Mucosa of gallbladder (tissue), 1 donor: Measurements from ENCODE around the gene TOR3A. TPM values are rescaled to one million over a fixed set of nuclear protein-coding genes. Genes with fewer than 3 reads are reported as not detected.
"Not testable (repeated sequence)": the region's sequence is repeated elsewhere in the genome, so short reads cannot be mapped to it uniquely, and the experiment has no call there.

ENCODE experiments used
- DNase-seq: peaks from one replicate; pipeline ENCODE4 v3.0.0-alpha.2; 2020; ENCODE audit warnings: low spot score
- total RNA-seq: library from RNA; stranded (reverse); gene quantifications from one replicate; pipeline ENCODE4 v1.2.1, GENCODE V29; 2021
- donor health status: DM: no; HTN: no; CAD: no.

TOR3A gene
- total RNA-seq: 31.1 TPM

- peak; percentile 95 for DNase-seq
These were observed at the start of gene TOR3A for GRCh38 chr1:179081687-179082332. Gene TOR3A, plus strand, starts transcription at chr1:179082070. Its CDS starts 59 bp downstream, at chr1:179082129.

DNA sequence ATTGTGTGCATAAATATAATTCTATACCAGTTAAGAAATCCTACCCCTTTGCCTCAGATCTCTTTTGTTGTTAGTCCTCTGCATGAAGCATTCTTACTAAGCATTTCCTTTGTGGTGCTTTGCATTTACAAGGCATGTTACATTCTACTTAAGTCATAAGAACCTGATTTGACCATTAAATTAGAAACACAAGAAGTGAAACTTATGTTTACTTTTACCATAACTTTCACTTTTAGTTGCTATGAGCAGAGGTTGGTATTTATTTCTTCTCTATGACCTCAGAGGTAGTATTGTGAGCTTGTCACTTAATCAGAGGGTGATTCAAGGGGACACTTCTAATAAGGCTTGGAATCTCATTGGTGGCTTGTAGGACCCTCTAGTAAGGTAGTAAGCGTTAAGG, 47.1 kb upstream of the TOR3A start:
- DNase-seq: no peak

- no peak for DNase-seq
These were observed 44.9 kb upstream of the TOR3A start for GRCh38 chr1:179036844-179037465.

- DNase-seq: no peak
These were observed 43.2 kb upstream of the TOR3A start for GRCh38 chr1:179038528-179039281.

DNA sequence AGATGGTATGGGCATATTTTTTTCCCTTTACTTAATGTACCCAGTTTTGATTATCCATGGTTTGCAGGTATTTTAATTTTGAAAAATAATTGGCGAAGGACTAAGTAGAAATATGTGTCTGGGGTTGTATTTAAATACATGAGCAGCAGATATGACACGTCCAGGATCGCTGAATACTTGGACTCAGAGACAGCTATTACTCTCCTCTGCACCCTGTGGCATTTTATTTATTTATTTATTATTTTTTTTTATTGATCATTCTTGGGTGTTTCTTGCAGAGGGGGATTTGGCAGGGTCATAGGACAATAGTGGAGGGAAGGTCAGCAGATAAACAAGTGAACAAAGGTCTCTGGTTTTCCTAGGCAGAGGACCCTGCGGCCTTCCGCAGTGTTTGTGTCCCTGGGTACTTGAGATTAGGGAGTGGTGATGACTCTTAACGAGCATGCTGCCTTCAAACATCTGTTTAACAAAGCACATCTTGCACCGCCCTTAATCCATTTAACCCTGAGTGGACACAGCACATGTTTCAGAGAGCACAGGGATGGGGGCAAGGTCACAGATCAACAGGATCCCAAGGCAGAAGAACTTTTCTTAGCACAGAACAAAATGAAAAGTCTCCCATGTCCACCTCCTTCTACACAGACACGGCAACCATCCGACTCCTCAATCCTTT, 42.2 kb upstream of the TOR3A start:
- not testable (repeated sequence) for DNase-seq

DNA sequence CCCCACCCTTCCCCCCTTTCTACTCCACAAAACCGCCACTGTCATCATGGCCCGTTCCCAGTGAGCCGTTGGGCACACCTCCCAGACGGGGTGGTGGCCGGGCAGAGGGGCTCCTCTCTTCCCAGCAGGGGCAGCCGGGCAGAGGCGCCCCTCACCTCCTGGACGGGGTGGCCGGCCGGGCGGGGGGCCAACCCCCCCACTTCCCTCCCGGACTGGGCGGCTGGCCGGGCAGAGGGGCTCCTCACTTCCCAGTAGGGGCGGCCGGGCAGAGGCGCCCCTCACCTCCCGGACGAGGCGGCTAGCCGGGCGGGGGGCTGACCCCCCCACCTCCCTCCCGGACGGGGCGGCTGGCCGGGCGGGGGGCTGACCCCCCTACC, 41.7 kb upstream of the TOR3A start:
- DNase-seq: not testable (repeated sequence)

DNA sequence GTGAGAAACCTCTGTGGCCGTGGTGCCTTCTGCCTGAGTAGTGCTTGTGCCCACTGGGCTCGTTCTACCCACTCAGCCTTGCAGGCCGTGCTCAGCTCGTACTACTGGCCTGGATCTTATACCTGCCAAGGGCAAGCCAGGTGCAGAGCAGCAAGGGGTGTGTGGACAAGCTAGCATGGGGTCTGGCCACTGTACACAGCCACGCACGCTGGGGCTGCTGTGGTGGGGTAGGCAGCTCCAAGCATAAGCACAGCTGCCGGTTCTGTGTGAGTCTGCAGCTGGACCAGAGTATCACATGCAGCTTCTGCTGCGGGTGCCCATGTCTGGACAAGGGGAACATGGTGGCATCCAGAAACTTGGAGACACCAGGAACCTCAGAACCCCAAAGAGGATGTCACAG, 39.8 kb upstream of the TOR3A start:
- DNase-seq: no peak

GRCh38 chr1:179042700-179043099, 39.2 kb upstream of the TOR3A start:
- no peak for DNase-seq

DNA sequence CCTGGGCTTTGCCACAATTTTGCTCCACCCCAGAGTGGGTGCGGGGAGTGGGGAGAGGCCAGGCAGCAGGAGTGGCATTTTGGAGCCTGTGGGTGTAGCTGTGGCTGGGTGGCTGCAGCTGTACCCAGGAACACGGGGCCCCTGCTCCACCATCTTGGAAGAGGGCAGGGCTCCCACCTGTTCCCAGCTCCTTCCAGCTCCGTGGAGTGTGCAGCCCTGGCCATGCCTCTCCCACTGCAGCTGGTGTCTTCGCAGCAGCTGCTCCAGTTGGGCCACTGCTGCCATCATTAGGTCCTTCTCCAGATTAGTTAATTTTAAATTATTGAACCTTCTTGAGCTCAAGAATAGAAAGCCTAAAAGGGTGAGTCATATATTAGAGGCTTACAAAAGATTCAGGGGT, 38.6 kb upstream of the TOR3A start:
- no peak for DNase-seq

DNA sequence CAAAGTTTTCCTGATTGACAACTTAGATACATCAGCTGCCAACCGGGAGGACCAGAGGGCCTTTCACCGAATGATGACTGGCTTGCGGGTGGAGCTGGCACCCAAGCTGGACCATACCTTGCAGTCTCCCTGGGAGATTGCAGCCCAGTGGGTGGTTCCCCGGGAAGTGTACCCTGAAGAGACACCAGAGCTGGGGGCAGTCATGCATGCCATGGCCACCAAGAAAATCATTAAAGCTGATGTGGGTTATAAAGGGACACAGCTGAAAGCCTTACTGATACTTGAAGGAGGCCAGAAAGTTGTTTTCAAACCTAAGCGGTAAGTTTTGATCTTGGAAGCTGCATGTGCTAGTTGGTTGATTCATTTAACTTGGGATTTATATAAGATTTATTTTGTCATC, 38.0 kb upstream of the TOR3A start:
- no peak for DNase-seq

- DNase-seq: no peak
These were observed 34.8 kb upstream of the TOR3A start for GRCh38 chr1:179046808-179047635.

DNA sequence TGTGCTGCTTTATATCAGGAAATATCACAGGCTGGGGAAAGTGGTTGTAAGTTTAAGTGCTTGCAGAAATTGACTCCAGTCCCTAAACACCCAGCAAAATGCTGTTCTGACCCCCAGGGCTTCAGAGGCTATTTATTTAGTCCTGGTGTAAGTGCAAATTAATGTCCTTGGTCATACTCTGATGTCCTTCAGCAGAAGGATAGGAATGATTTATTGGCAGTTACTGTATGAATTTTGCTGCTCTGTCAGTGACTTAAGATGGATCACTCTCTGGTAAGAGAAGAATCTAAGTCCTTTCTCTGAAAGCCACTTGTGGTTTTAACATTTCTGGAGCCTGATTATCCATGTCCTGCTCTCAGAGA, 34.3 kb upstream of the TOR3A start:
- no peak for DNase-seq

- no peak for DNase-seq
These were observed 33.3 kb upstream of the TOR3A start for GRCh38 chr1:179048339-179049124.

- no peak for DNase-seq
These were observed 29.1 kb upstream of the TOR3A start for GRCh38 chr1:179052776-179053175.

DNA sequence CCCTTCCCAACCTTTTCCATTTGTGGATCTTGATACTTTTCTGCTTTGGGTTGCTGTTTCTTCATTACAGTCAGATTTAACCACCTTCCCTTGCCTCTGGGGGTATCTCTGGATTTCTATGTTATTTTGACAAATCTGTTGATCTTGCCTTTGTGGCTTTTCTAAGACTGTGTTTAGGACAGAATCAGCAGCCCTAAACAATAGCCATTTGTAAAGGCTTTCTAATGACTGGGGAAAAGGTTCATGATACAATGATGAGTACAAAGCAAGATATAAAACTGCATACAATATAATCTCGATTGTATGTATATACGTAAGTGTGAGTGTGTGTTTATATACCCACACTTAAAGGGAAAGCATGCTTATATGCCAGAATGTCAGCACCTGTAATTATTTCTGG, 28.4 kb upstream of the TOR3A start:
- no peak for DNase-seq

- DNase-seq: no peak
These were observed 25.9 kb upstream of the TOR3A start for GRCh38 chr1:179055937-179056336.

- DNase-seq: no peak
These were observed 23.1 kb upstream of the TOR3A start for GRCh38 chr1:179058487-179059483.

DNA sequence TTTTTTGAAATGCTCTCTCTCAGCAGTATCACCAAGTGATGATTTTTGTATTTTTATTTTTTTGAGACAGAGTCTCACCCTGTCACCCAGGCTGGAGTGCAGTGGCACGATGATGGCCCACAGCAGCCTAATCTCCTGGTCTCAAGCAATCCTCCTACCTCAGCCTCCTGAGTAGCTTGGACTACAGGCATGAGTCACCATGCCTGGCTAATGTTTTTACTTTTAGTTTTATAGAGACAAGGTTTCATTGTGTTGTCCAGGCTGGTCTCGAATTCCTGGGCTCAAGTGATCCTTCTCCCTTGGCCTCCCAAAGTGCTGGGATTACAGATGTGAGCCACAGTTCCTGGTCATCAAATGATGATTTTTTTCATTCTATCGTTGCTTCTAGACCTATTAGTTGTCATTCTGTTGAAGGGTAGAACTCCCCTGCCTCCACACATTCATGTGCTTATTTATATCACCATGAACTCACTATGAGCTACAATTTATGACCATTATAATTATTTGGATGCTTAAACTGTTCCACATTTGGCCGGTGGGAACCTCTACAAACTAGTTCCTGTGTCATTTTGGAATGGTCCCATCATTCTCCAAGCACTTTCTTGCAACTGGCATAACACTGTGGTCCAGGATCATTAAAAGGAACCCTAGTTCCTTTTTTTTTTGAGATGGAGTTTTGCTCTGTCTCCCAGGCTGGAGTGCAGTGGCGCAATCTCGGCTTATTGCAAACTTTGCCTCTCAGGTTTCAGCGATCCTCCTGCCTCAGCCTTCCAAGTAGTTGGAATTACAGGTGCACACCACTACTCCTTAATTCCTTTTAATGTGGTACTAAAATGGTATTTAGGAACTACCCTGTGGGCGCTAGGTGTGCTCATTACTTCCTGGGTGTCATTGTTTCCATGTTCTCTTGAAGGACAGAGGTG, 20.2 kb upstream of the TOR3A start:
- DNase-seq: no peak

DNA sequence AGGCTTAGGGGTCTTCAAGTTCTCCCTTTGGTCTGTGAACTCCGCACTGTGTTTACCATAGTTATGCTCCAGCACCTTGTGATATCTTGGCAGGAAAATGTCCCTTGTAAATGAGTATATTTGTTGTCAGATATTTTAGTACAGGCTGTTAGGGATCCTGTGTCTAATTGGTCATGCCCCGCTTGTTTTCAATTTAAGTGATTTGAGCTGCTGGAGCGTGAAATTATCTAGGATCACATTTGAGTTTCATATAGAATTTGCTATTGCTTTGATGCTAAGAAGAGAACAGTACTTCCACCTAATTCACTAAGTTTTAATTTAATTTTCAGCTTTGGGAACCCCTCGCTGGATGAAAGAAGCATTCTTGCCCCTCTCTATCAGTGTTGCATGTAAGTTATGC, 15.4 kb upstream of the TOR3A start:
- DNase-seq: no peak
